ENCODE measurements around the gene NUDT16L1. TPM values are rescaled to one million over a fixed set of nuclear protein-coding genes. Genes with fewer than 3 reads are reported as not detected.

Gene NUDT16L1
- total RNA-seq, 2 donors from 2014 or later: 50.7 to 80.1 TPM

DNA sequence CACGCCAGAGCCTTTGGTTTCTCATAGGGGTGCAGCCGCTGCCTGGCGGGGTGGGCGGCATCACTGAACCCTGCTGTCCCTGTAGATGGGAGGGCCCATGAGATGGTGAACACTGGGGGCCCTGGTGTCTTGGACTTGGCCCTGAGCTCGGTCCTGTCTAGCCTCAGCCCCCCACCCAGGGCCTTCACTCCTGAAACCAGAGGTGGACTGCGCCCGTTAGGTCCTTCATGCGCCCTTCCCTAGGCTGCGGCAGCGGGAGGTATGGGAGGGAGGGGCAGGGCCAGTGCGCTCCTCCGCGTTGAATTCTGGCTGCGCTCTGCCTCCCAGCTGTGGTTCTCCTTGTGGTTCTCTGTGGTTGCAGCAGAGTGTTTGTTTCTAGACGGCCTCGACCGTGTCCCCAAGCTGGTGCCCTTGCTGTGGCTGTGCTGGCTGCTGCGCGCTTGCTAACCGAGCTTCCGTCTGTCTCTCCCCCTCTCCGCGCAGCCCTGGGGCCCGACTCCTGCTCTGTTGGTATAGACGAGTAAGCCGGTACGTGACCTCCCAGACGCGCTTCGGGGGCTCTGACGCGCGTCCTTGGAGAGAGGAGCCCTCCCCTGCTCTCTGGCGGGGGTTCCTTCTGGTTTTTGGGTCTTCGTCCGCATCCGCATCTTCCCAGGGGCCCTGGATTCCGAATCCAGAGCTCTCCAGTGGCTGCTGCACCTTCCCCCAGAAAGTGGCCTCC lies 7.4 kb upstream of the NUDT16L1 start:
- H3K4me1 ChIP-seq: no peaks in the 10 kb centered on the region
- intact Hi-C loops (cut with DNase I): no loop called here
- H3K9me3 ChIP-seq: no peaks in the 10 kb centered on the region
- TF ChIP-seq, protein P1, sequence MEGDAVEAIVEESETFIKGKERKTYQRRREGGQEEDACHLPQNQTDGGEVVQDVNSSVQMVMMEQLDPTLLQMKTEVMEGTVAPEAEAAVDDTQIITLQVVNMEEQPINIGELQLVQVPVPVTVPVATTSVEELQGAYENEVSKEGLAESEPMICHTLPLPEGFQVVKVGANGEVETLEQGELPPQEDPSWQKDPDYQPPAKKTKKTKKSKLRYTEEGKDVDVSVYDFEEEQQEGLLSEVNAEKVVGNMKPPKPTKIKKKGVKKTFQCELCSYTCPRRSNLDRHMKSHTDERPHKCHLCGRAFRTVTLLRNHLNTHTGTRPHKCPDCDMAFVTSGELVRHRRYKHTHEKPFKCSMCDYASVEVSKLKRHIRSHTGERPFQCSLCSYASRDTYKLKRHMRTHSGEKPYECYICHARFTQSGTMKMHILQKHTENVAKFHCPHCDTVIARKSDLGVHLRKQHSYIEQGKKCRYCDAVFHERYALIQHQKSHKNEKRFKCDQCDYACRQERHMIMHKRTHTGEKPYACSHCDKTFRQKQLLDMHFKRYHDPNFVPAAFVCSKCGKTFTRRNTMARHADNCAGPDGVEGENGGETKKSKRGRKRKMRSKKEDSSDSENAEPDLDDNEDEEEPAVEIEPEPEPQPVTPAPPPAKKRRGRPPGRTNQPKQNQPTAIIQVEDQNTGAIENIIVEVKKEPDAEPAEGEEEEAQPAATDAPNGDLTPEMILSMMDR (IDR thresholded peaks at IDR 0.05): no peak
- no peak overlapping the region for H3K27ac ChIP-seq
- H3K9ac ChIP-seq (ENCODE audit: low read depth in 2 of 2, low read length in 2 of 2): no peak overlapping the region
- DNase-seq: no peak
- H3K4me3 ChIP-seq: no peak overlapping the region
- H3K36me3 ChIP-seq: peaks cover 9% of the 10 kb centered on the region
- no peaks in the 10 kb centered on the region for H3K27me3 ChIP-seq

DNA sequence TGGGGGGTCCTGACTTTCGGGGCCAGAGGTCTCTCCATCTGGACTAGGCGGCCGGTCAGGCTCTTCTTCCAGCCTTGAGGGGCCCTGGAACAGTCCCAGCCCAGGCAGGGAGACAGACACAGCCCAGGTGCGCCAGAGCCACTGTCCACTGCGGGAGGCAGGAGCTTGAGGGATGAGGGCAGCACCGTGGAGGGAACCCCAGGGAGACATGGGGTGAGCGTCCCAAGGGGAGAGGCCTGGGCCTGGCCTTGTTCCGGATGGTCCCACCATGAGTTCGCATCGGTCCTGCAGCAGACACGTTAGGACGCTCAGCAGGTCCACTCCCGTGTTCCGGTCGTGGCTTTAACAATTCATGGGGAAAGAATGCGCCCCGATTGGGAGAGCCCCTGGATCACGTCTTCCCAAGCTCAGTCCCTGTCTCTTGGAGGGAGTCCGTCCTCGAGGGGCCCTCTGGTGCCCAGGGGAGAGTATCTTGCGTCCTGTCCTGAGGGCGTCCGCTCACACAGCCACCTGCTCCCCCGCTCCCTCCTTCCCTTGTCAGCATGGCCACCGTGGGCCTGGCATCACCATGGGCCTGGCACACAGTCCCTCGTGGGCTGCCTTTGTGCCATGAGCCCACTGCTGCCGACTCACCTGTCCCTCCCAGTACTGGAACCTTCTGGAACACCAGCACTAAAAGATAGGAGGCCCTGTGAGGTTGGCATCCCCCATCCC lies 6.7 kb upstream of the NUDT16L1 start:
- DNase-seq: no peak
- no peak overlapping the region for H3K9ac ChIP-seq (ENCODE audit: low read depth in 2 of 2, low read length in 2 of 2)
- TF ChIP-seq, protein P1 (IDR thresholded peaks at IDR 0.05): no peak
- no peaks in the 10 kb centered on the region for H3K4me1 ChIP-seq
- no peak overlapping the region for H3K4me3 ChIP-seq
- H3K9me3 ChIP-seq: no peaks in the 10 kb centered on the region
- H3K27ac ChIP-seq: no peak overlapping the region
- intact Hi-C loops (cut with DNase I): no loop called here
- H3K27me3 ChIP-seq: no peaks in the 10 kb centered on the region
- peaks cover 9% of the 10 kb centered on the region for H3K36me3 ChIP-seq

DNA sequence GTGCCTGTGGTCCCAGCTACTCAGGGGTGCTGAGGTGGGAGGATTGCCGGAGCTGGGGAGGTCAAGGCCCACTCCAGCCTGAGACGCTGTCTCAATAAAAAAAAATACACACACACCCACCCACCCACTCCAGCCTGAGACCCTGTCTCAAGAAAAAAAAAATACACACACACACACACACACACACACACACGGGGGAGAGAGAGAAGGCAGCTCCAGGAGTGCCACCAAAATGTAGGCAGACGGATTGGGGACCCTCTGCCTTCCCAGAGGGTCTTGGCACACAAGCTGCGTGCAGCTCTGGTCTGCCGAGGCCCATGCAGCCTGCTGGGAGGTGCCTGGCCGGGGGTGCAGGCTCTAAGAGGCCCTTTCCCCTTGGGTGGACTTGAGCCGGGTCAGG lies 5.9 kb upstream of the NUDT16L1 start:
- TF ChIP-seq, protein P1 (IDR thresholded peaks at IDR 0.05): no peak
- Histone ChIP-seq H3K9ac (ENCODE audit: low read depth in 2 of 2, low read length in 2 of 2) (no peak overlapping the region), H3K27ac (no peak overlapping the region), H3K9me3 (no peaks in the 10 kb centered on the region), H3K27me3 (no peaks in the 10 kb centered on the region), H3K4me3 (no peak overlapping the region), H3K4me1 (no peaks in the 10 kb centered on the region), H3K36me3 (peaks cover 9% of the 10 kb centered on the region)
- DNase-seq: no peak
- intact Hi-C loops (cut with DNase I): no loop called here

DNA sequence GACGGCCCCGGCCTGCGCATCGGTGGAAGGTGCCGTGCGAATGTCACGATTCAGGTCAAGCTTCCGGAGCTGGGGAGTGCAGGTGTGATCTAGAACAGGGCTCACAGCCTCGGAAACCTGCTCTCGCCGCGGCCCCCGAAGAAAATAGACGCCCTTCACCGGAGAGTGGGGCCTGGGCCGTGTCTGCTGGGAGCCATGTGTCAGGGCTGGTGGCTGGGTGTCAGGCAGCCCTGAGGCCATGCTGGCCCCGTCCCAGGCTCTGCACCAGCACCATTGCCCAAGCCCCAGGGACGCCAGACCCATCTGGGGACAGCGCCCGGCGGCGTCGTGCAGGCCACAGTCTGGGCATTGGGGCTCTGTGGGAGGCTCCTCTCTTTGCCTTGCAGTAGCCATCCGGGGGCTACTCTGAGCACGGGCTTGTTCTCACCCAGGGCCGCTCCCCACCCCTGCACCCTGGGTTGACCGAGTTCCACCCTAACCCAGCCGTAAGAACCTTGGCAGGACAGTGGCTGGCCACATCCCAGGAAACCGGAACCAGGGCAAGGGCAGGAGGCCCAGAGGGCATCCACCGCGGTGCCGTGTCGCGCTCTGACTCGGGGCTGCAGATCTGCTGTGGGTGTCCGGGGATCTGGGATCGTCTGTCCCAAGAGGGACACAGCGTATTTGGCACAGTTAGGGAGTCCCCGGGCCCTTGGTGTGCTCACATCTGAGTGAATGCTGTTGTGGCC lies 5.3 kb upstream of the NUDT16L1 start:
- Histone ChIP-seq H3K36me3 (peaks cover 9% of the 10 kb centered on the region), H3K9me3 (no peaks in the 10 kb centered on the region), H3K4me3 (no peak overlapping the region), H3K27me3 (no peaks in the 10 kb centered on the region), H3K9ac (ENCODE audit: low read depth in 2 of 2, low read length in 2 of 2) (no peak overlapping the region), H3K27ac (no peak overlapping the region), H3K4me1 (no peaks in the 10 kb centered on the region)
- TF ChIP-seq, protein P1 (IDR thresholded peaks at IDR 0.05): no peak
- intact Hi-C loops (cut with DNase I): no loop called here
- DNase-seq: no peak

DNA sequence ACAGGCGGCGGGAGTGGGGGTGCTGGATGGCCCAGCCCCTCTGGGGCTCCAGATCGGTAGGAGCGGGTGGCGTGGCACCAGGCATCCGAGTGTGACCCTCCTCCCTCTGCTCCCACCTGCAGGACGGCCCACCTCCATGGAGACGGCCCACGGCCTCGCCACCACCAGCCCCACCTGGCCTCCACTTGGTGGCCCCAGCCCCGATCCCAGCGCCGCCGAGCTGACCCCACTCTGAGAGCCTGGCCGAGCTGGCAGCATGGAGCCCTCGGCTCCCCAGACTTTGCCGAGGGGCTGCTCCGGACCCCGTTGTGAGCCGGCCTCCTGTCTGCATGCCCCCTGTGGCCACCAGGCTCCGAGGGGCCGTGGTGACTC lies 4.7 kb upstream of the NUDT16L1 start:
- no peak for DNase-seq
- H3K27ac ChIP-seq: no peak overlapping the region
- peaks cover 9% of the 10 kb centered on the region for H3K36me3 ChIP-seq
- no peaks in the 10 kb centered on the region for H3K9me3 ChIP-seq
- no peak overlapping the region for H3K4me3 ChIP-seq
- no peaks in the 10 kb centered on the region for H3K4me1 ChIP-seq
- intact Hi-C loops (cut with DNase I): no loop called here
- TF ChIP-seq, protein P1 (IDR thresholded peaks at IDR 0.05): no peak
- no peak overlapping the region for H3K9ac ChIP-seq (ENCODE audit: low read depth in 2 of 2, low read length in 2 of 2)
- H3K27me3 ChIP-seq: no peaks in the 10 kb centered on the region
